Choroid plexus epithelial cell (primary cell): ENCODE results near the gene TUBB1.

Experiments used
- DNase-seq: peaks from one replicate; pipeline ENCODE4 v3.0.0-alpha.2; 2010; ENCODE audit warnings: low read depth
- H3K4me3 ChIP-seq: 2 replicates; pipeline ENCODE4 v1.5.1; 2011; ENCODE audit warnings: low read depth, mild to moderate bottlenecking, control low read depth, low read length, moderate library complexity
- TF ChIP-seq, protein P1 (sequence below): conservative IDR thresholded peaks from 2 replicates; pipeline ENCODE4 v1.5.1; 2011; ENCODE audit warnings: low read depth, mild to moderate bottlenecking, control low read depth, inconsistent platforms, low read length, moderate library complexity

TUBB1 gene

GRCh38 chr20:58984691-58985090 is 34.5 kb upstream of the TUBB1 start:
- no peak for DNase-seq
- TF ChIP-seq, protein P1, sequence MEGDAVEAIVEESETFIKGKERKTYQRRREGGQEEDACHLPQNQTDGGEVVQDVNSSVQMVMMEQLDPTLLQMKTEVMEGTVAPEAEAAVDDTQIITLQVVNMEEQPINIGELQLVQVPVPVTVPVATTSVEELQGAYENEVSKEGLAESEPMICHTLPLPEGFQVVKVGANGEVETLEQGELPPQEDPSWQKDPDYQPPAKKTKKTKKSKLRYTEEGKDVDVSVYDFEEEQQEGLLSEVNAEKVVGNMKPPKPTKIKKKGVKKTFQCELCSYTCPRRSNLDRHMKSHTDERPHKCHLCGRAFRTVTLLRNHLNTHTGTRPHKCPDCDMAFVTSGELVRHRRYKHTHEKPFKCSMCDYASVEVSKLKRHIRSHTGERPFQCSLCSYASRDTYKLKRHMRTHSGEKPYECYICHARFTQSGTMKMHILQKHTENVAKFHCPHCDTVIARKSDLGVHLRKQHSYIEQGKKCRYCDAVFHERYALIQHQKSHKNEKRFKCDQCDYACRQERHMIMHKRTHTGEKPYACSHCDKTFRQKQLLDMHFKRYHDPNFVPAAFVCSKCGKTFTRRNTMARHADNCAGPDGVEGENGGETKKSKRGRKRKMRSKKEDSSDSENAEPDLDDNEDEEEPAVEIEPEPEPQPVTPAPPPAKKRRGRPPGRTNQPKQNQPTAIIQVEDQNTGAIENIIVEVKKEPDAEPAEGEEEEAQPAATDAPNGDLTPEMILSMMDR: no peak
- no peak overlapping the region for H3K4me3 ChIP-seq

DNA sequence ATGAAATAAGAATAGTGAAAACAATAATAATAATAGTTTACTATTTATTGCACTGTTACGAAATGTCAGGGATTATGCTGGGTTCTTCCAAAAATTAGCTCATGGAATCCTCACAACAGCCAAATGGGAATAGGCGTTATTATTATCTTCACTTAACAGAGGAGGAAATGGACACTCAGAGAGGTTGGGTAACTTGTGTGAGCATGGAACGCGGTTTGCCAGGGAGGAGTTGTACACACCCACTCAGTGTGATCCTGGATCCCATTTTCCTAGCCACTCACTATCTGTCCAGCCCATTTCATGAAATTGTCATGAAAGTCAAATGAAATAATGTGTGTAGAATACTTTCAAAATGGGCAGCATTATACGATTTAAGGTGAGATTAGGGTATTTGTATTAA is 33.6 kb upstream of the TUBB1 start:
- H3K4me3 ChIP-seq: no peak overlapping the region
- DNase-seq: no peak
- TF ChIP-seq, protein P1: no peak

- no peak overlapping the region for H3K4me3 ChIP-seq
- TF ChIP-seq, protein P1: no peak
Observed at GRCh38 chr20:58986286-58986967, 32.8 kb upstream of the TUBB1 start.

GRCh38 chr20:58986968-58987517 is 32.2 kb upstream of the TUBB1 start:
- H3K4me3 ChIP-seq: no peak overlapping the region
- TF ChIP-seq, protein P1: no peak
- no peak for DNase-seq

More at GRCh38 chr20:58986286-58986967, 32.8 kb upstream of the TUBB1 start:
- DNase-seq: no peak

DNA sequence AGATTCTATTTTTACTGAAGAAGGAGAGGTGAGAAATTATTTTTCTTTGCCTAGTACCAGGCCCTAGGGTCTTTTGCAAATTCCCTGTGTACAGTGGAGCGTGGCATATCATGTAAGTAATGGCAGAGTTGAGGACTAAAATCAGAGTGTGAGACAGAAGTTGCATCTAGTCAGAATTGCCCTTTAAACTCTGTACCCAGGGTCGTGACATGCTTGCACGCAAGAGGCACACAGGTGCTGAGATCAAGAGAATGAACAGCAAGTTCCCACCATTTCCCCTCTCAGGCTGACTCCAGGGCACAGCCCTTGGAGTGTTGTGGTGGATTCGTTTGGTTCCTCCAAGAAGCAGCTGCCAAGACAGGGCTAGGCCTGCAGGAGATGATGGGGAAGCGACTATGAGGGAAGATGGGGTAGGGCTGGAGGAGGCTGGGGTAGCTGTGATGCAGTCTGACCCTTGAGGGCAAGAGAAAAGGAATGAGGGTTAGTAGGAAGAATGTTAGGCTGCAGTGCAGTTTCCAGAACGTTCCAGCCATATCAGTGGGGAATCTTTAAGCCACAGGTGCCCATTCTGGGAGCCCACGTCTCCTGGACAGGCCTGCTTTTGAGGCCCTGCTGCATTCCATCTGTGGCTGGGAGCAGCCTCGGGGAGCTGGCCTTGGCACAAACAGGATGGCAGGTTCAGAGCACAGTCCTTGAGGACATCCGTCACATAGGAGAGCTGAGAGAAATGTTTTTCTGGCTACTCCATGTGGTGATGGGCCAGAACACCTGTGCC is 31.3 kb upstream of the TUBB1 start:
- TF ChIP-seq, protein P1: no peak
- H3K4me3 ChIP-seq: no peak overlapping the region
- no peak for DNase-seq

GRCh38 chr20:58988565-58988882 is 30.7 kb upstream of the TUBB1 start:
- TF ChIP-seq, protein P1: no peak
- no peak overlapping the region for H3K4me3 ChIP-seq
- DNase-seq: no peak
